H9 (cell line): ENCODE data around the gene GABRR2. TPM values are rescaled to one million over a fixed set of nuclear protein-coding genes. Genes with fewer than 3 reads are reported as not detected.

ENCODE experiments used
- DNase-seq: peaks from one replicate; pipeline ENCODE4 v3.0.0-alpha.2; 2017
- H2AFZ ChIP-seq: one replicate; pipeline ENCODE4 v1.6.1; 2013; ENCODE audit warnings: mild to moderate bottlenecking, low read length, control low read depth, moderate library complexity
- H2AK5ac ChIP-seq: 2 replicates; pipeline ENCODE4 v1.6.1; 2013; ENCODE audit warnings: low read length, control low read depth, mixed read lengths; ENCODE audit not compliant: insufficient read length
- H2BK120ac ChIP-seq: one replicate; pipeline ENCODE4 v1.6.1; 2013; ENCODE audit warnings: low read depth, mild to moderate bottlenecking, low read length, control low read depth, inconsistent platforms; ENCODE audit not compliant: poor library complexity, severe bottlenecking
- H2BK12ac ChIP-seq: 2 replicates; pipeline ENCODE4 v1.6.1; 2013; ENCODE audit warnings: low read length, control low read depth, mixed read lengths, low read depth; ENCODE audit not compliant: insufficient read length
- H2BK15ac ChIP-seq: 2 replicates; pipeline ENCODE4 v1.6.1; 2013; ENCODE audit warnings: low read depth, low read length, control low read depth
- H2BK20ac ChIP-seq: one replicate; pipeline ENCODE4 v1.6.1; 2013; ENCODE audit warnings: low read depth, mild to moderate bottlenecking, low read length, control low read depth, inconsistent platforms; ENCODE audit not compliant: poor library complexity, severe bottlenecking
- H2BK5ac ChIP-seq: 2 replicates; pipeline ENCODE4 v1.6.1; 2013; ENCODE audit warnings: low read length, control low read depth, mixed read lengths; ENCODE audit not compliant: insufficient read length
- H3K14ac ChIP-seq: 2 replicates; pipeline ENCODE4 v1.6.1; 2013; ENCODE audit warnings: low read length, control low read depth; ENCODE audit not compliant: insufficient read depth
- H3K18ac ChIP-seq: 2 replicates; pipeline ENCODE4 v1.6.1; 2013; ENCODE audit warnings: low read depth, mild to moderate bottlenecking, mixed read lengths, low read length, control low read depth; ENCODE audit not compliant: insufficient read length
- H3K23ac ChIP-seq: 2 replicates; pipeline ENCODE4 v1.6.1; 2013; ENCODE audit warnings: low read length, control low read depth, mixed read lengths, low read depth; ENCODE audit not compliant: insufficient read length
- H3K23me2 ChIP-seq: 2 replicates; pipeline ENCODE4 v1.6.1; 2013; ENCODE audit warnings: low read depth, mild to moderate bottlenecking, mixed read lengths, low read length, control low read depth; ENCODE audit not compliant: insufficient read length, poor library complexity, severe bottlenecking
- H3K27ac ChIP-seq: 2 replicates; pipeline ENCODE4 v1.5.1; 2013; ENCODE audit warnings: low read length, control low read depth, mixed read lengths, low read depth; ENCODE audit not compliant: insufficient read length
- H3K27me3 ChIP-seq: 2 replicates; pipeline ENCODE4 v1.6.1; 2013; ENCODE audit warnings: low read length, control low read depth, inconsistent platforms; ENCODE audit not compliant: insufficient read depth
- H3K4ac ChIP-seq: 2 replicates; pipeline ENCODE4 v1.6.1; 2013; ENCODE audit warnings: low read depth, mild to moderate bottlenecking, control low read depth, inconsistent platforms, low read length, moderate library complexity
- H3K4me1 ChIP-seq: 2 replicates; pipeline ENCODE4 v1.6.1; 2013; ENCODE audit warnings: low read length, control low read depth, inconsistent platforms; ENCODE audit not compliant: insufficient read depth
- H3K4me2 ChIP-seq: 2 replicates; pipeline ENCODE4 v1.6.1; 2013; ENCODE audit warnings: low read length, control low read depth, mixed read lengths; ENCODE audit not compliant: insufficient read length, insufficient read depth
- H3K56ac ChIP-seq: 2 replicates; pipeline ENCODE4 v1.6.1; 2013; ENCODE audit warnings: low read depth, mild to moderate bottlenecking, mixed read lengths, low read length, control low read depth; ENCODE audit not compliant: insufficient read length
- H3K79me1 ChIP-seq: 2 replicates; pipeline ENCODE4 v1.6.1; 2013; ENCODE audit warnings: low read depth, mild to moderate bottlenecking, moderate library complexity, low read length, control low read depth, inconsistent platforms; ENCODE audit not compliant: insufficient read depth, poor library complexity, severe bottlenecking
- H3K79me2 ChIP-seq: 2 replicates; pipeline ENCODE4 v1.6.1; 2013; ENCODE audit warnings: low read length, control low read depth, inconsistent platforms; ENCODE audit not compliant: insufficient read depth
- H3K9ac ChIP-seq: 2 replicates; pipeline ENCODE4 v1.6.1; 2013; ENCODE audit warnings: low read length, control low read depth, mixed read lengths; ENCODE audit not compliant: insufficient read length; ENCODE audit errors: extremely low read depth
- H3K9me3 ChIP-seq: one replicate; pipeline ENCODE4 v1.6.1; 2013; ENCODE audit warnings: low read depth, low read length, inconsistent platforms; ENCODE audit not compliant: control insufficient read depth
- H3T11ph ChIP-seq: one replicate; pipeline ENCODE4 v1.6.1; 2013; ENCODE audit warnings: mild to moderate bottlenecking, low read length, control low read depth, inconsistent platforms
- H4K20me1 ChIP-seq: one replicate; pipeline ENCODE4 v1.6.1; 2013; ENCODE audit not compliant: control insufficient read depth, insufficient read length, insufficient read depth
- H4K5ac ChIP-seq: 2 replicates; pipeline ENCODE4 v1.6.1; 2013; ENCODE audit warnings: low read depth, mild to moderate bottlenecking, mixed read lengths, low read length, control low read depth; ENCODE audit not compliant: insufficient read length
- H4K8ac ChIP-seq: replicated peaks from 2 replicates; pipeline ENCODE4 v1.6.1; 2013; ENCODE audit warnings: low read length, control low read depth, mixed read lengths, low read depth; ENCODE audit not compliant: insufficient read length
- H4K91ac ChIP-seq: 2 replicates; pipeline ENCODE4 v1.6.1; 2013; ENCODE audit warnings: low read depth, mild to moderate bottlenecking, moderate library complexity, mixed read lengths, low read length, control low read depth; ENCODE audit not compliant: insufficient read length
- H3K27ac Mint-ChIP-seq, 3 experiments: 2 replicates in 2 of 3; 3 replicates in 1 of 3; pipeline ENCODE4 v1.8.0; 2020 to 2021; ENCODE audit warnings: mixed read lengths in 3 of 3, mild to moderate bottlenecking in 1 of 3, moderate library complexity in 1 of 3
- H3K27me3 Mint-ChIP-seq: 2 replicates; pipeline ENCODE4 v1.8.0; 2021; ENCODE audit warnings: low read depth, mild to moderate bottlenecking, moderate library complexity, mixed read lengths
- H3K36me3 Mint-ChIP-seq, 3 experiments: 2 replicates in 2 of 3; 3 replicates in 1 of 3; pipeline ENCODE4 v1.8.0; 2020 to 2021; ENCODE audit warnings: low read depth in 3 of 3, mixed read lengths in 3 of 3; ENCODE audit not compliant: insufficient read depth in 1 of 3
- H3K4me1 Mint-ChIP-seq, 2 experiments: 2 replicates each; pipeline ENCODE4 v1.8.0; 2020; ENCODE audit warnings: mixed read lengths in 2 of 2
- H3K4me3 Mint-ChIP-seq, 2 experiments: 2 replicates in 1 of 2; 3 replicates in 1 of 2; pipeline ENCODE4 v1.8.0; 2020 to 2021; ENCODE audit warnings: mild to moderate bottlenecking in 2 of 2, mixed read lengths in 2 of 2, moderate library complexity in 1 of 2
- H3K9me3 Mint-ChIP-seq, 2 experiments: 2 replicates in 1 of 2; 3 replicates in 1 of 2; pipeline ENCODE4 v1.8.0; 2020; ENCODE audit warnings: mild to moderate bottlenecking in 2 of 2, mixed read lengths in 2 of 2, moderate library complexity in 1 of 2
- CTCF ChIP-seq: fragments of 200-600 bp; sonication (generic); conservative IDR thresholded peaks from 3 replicates; pipeline ENCODE4 v1.8.0; 2021; ENCODE audit warnings: antibody characterized with exemption, mild to moderate bottlenecking
- WGBS: extraction: QIAGEN DNeasy Blood & Tissue Kit; methylation state at CpG from one replicate; pipeline ENCODE4 v1.1.7; 2013; ENCODE audit warnings: missing lambda C conversion rate, low lambda C conversion rate, mixed read lengths; ENCODE audit not compliant: insufficient read length; ENCODE audit errors: extremely low coverage; 5-methylcytosine and 5-hydroxymethylcytosine counted together
- total RNA-seq: library from RNA; stranded (reverse); gene quantifications from 2 replicates; pipeline ENCODE4 v1.2.1, GENCODE V29; 2021

The GABRR2 gene
- total RNA-seq, 1 experiment from 2014 or later = not detected

- no peak overlapping the region for H2BK15ac ChIP-seq
- Mint-ChIP-seq H3K9me3 (no peaks in the 10 kb centered on the region), H3K4me3 (no peak overlapping the region), H3K4me1 (no peaks in the 10 kb centered on the region), H3K27me3 (peaks cover 5% of the 10 kb centered on the region; the same call in 1 of the 2 replicates), H3K27ac (no peak overlapping the region), H3K36me3 (no peaks in the 10 kb centered on the region)
- H3K18ac ChIP-seq = no peak overlapping the region
- no peak overlapping the region for H2BK5ac ChIP-seq
- no peak overlapping the region for H2BK12ac ChIP-seq
- H3K14ac ChIP-seq = no peak overlapping the region
- H3K4me2 ChIP-seq = no peak overlapping the region
- WGBS = no CpG with 5 or more reads among the region's 4 CpGs
- H3K4me1 ChIP-seq = no peaks in the 10 kb centered on the region
- no peak overlapping the region for H2BK20ac ChIP-seq
- no peak overlapping the region for H4K91ac ChIP-seq
- no peak overlapping the region for H2AK5ac ChIP-seq
- no peak overlapping the region for H3K23ac ChIP-seq
- no peak for DNase-seq
- H3K27me3 ChIP-seq = no peaks in the 10 kb centered on the region
- no peaks in the 10 kb centered on the region for H3K9me3 ChIP-seq
- TF ChIP-seq CTCF = no peak
- no peak overlapping the region for H4K5ac ChIP-seq
- no peak overlapping the region for H3K27ac ChIP-seq
- no peak overlapping the region for H3K4ac ChIP-seq
- H2BK120ac ChIP-seq = no peak overlapping the region
- no peaks in the 10 kb centered on the region for H3K79me2 ChIP-seq
- H3K23me2 ChIP-seq = no peaks in the 10 kb centered on the region
- H3K79me1 ChIP-seq = no peaks in the 10 kb centered on the region
- no peak overlapping the region for H4K8ac ChIP-seq
- H2AFZ ChIP-seq = no peak overlapping the region
- H4K20me1 ChIP-seq = no peaks in the 10 kb centered on the region
- H3K9ac ChIP-seq = no peak overlapping the region
- no peak overlapping the region for H3K56ac ChIP-seq
- H3T11ph ChIP-seq = no peak overlapping the region
These were observed 47.2 kb downstream of the GABRR2 start for GRCh38 chr6:89267918-89268317.
